Neural cell (in vitro differentiated cells): Measurements from ENCODE around the gene HLTF. TPM values are rescaled to one million over a fixed set of nuclear protein-coding genes. Genes with fewer than 3 reads are reported as not detected.
A peak's percentile ranks its signal among the peaks of the same experiment; 100 is the strongest.

Experiments
- H2AFZ ChIP-seq: fragments of 200-600, 300-800 bp; sonication (generic), shearing (Covaris generic); 2 replicates; pipeline ENCODE4 v1.6.0; 2014; ENCODE audit warnings: low read depth, mild to moderate bottlenecking, antibody characterized with exemption, low read length, moderate library complexity
- H3F3A ChIP-seq: fragments of 200-600 bp; shearing (Covaris generic); 2 replicates; pipeline ENCODE4 v1.6.1; 2016; ENCODE audit warnings: mild to moderate bottlenecking, moderate library complexity, mixed read lengths, antibody characterized with exemption, low read length; ENCODE audit not compliant: insufficient read depth, poor library complexity, severe bottlenecking
- H3K27ac ChIP-seq: fragments of 200-600, 300-800 bp; sonication (generic), shearing (Covaris generic); 2 replicates; pipeline ENCODE4 v1.5.1; 2014; ENCODE audit warnings: mild to moderate bottlenecking, low read length, moderate library complexity
- H3K27me3 ChIP-seq: fragments of 300-800, 200-600 bp; sonication (generic), shearing (Covaris generic); 2 replicates; pipeline ENCODE4 v1.6.0; 2014; ENCODE audit warnings: mild to moderate bottlenecking, low read depth, low read length, moderate library complexity; ENCODE audit not compliant: insufficient read depth
- H3K36me3 ChIP-seq: fragments of 300-800, 200-600 bp; sonication (generic), shearing (Covaris generic); 2 replicates; pipeline ENCODE4 v1.5.1; 2014; ENCODE audit warnings: mild to moderate bottlenecking, antibody characterized with exemption, low read length, moderate library complexity; ENCODE audit not compliant: insufficient read depth
- H3K4me2 ChIP-seq: fragments of 300-800, 200-600 bp; sonication (generic), shearing (Covaris generic); 2 replicates; pipeline ENCODE4 v1.6.0; 2014; ENCODE audit warnings: mild to moderate bottlenecking, low read length
- H3K4me3 ChIP-seq: fragments of 300-800, 200-600 bp; sonication (generic), shearing (Covaris generic); 2 replicates; pipeline ENCODE4 v1.5.1; 2014; ENCODE audit warnings: mild to moderate bottlenecking, low read length, moderate library complexity
- H3K79me2 ChIP-seq: fragments of 200-600 bp; shearing (Covaris generic); replicated peaks from 2 replicates; pipeline ENCODE4 v1.6.0; 2014; ENCODE audit warnings: mild to moderate bottlenecking, low read length, moderate library complexity; ENCODE audit not compliant: insufficient read depth
- H3K9ac ChIP-seq: fragments of 300-800, 200-600 bp; sonication (generic), shearing (Covaris generic); 2 replicates; pipeline ENCODE4 v1.6.1; 2016; ENCODE audit warnings: mild to moderate bottlenecking, low read length, mixed read lengths
- H3K9me2 ChIP-seq: fragments of 200-600 bp; shearing (Covaris generic); 2 replicates; pipeline ENCODE4 v1.6.1; 2016; ENCODE audit warnings: mild to moderate bottlenecking, low read length, mixed read lengths; ENCODE audit not compliant: insufficient read depth
- H3K9me3 ChIP-seq: fragments of 200-600, 300-800 bp; sonication (generic), shearing (Covaris generic); 2 replicates; pipeline ENCODE4 v1.6.1; 2016; ENCODE audit warnings: mild to moderate bottlenecking, mixed run types, low read length, moderate library complexity, mixed read lengths
- H4K20me1 ChIP-seq: fragments of 200-600 bp; shearing (Covaris generic); 2 replicates; pipeline ENCODE4 v1.6.1; 2016; ENCODE audit warnings: mild to moderate bottlenecking, mixed run types; ENCODE audit not compliant: insufficient read depth
- CTCF ChIP-seq: fragments of 450-650 bp; IDR thresholded peaks from 2 replicates; pipeline ENCODE4 v1.5.1; 2014; ENCODE audit warnings: antibody characterized with exemption, mild to moderate bottlenecking, moderate library complexity; ENCODE audit not compliant: poor library complexity, severe bottlenecking
- EP300 ChIP-seq: fragments of 450-650 bp; conservative IDR thresholded peaks from 2 replicates; pipeline ENCODE4 v1.6.1; 2014; ENCODE audit warnings: antibody characterized with exemption, mild to moderate bottlenecking, moderate library complexity; ENCODE audit not compliant: poor library complexity, severe bottlenecking
- EZH2 ChIP-seq: fragments of 200-600, 300-800 bp; shearing (Covaris generic), sonication (generic); IDR thresholded peaks from 2 replicates; pipeline ENCODE4 v1.6.1; 2014; ENCODE audit warnings: antibody characterized with exemption, low read length, borderline replicate concordance, mild to moderate bottlenecking; ENCODE audit not compliant: insufficient read depth, poor library complexity, severe bottlenecking
- MXI1 ChIP-seq: fragments of 450-650 bp; conservative IDR thresholded peaks from 2 replicates; pipeline ENCODE4 v1.6.1; 2014; ENCODE audit warnings: antibody characterized with exemption, mild to moderate bottlenecking; ENCODE audit not compliant: poor library complexity, severe bottlenecking
- POLR2AphosphoS5 ChIP-seq: IDR thresholded peaks from 2 replicates; pipeline ENCODE4 v1.6.1; 2012
- RAD21 ChIP-seq: fragments of 450-650 bp; conservative IDR thresholded peaks from 2 replicates; pipeline ENCODE4 v1.6.1; 2014; ENCODE audit warnings: antibody characterized with exemption, mild to moderate bottlenecking, moderate library complexity
- REST ChIP-seq: IDR thresholded peaks from 2 replicates; pipeline ENCODE4 v1.6.1; 2012; ENCODE audit warnings: borderline replicate concordance
- SMC3 ChIP-seq: fragments of 450-650 bp; conservative IDR thresholded peaks from 2 replicates; pipeline ENCODE4 v1.6.1; 2014; ENCODE audit warnings: antibody characterized with exemption, mild to moderate bottlenecking, moderate library complexity; ENCODE audit not compliant: poor library complexity
- TAF1 ChIP-seq: IDR thresholded peaks from 2 replicates; pipeline ENCODE4 v1.6.1; 2012; ENCODE audit warnings: low read depth
- polyA minus RNA-seq: library from RNA; depleted of rRNA, polyadenylated mRNA; stranded (reverse); fragments of >200 nt; gene quantifications from 2 replicates; pipeline ENCODE4 v1.2.3, GENCODE V29; 2014
- polyA plus RNA-seq: library from polyadenylated mRNA; depleted of rRNA; stranded (reverse); fragments of >200 nt; gene quantifications from 2 replicates; pipeline ENCODE4 v1.2.3, GENCODE V29; 2014

The HLTF gene
- 108 and 164 TPM in 2 replicates for polyA plus RNA-seq
- polyA minus RNA-seq: 174 and 192 TPM in 2 replicates

- Histone ChIP-seq H3K27ac (peak within 1 kb of the TSS; percentile 96), H3K79me2 (peaks cover 38% of the 10 kb centered on the region), H3K36me3 (peaks cover 5% of the 10 kb centered on the region)
Measured at GRCh38 chr3:149086232-149086988, at the start of gene HLTF. Gene HLTF, minus strand, starts transcription at chr3:149086533. Its CDS starts 197 bp downstream, at chr3:149086336.

More at GRCh38 chr3:149086232-149086988, at the start of gene HLTF:
- Histone ChIP-seq H3K4me2 (peak within 1 kb of the TSS; percentile 65), H3K9me3 (peaks cover 5% of the 10 kb centered on the region), H4K20me1 (no peaks in the 10 kb centered on the region), H3K9ac (peak within 1 kb of the TSS; percentile 90), H2AFZ (peak within 1 kb of the TSS; percentile 89), H3K9me2 (no peaks in the 10 kb centered on the region), H3K4me3 (peak within 1 kb of the TSS; percentile 81), H3K27me3 (no peaks in the 10 kb centered on the region), H3F3A (no peaks in the 10 kb centered on the region)
- TF ChIP-seq MXI1 (no peak), CTCF (no peak), EP300 (peak; percentile 54), EZH2 (no peak), REST (peak; percentile 58), TAF1 (peak; percentile 78), RAD21 (no peak), SMC3 (no peak), POLR2AphosphoS5 (peak; percentile 98)
